K562 (cell line): Measurements from ENCODE around the gene RALGPS1. TPM values are rescaled to one million over a fixed set of nuclear protein-coding genes. Genes with fewer than 3 reads are reported as not detected.

Experiments used
- ESRRB ChIP-seq: fragments of 250-450 bp; sonication (Bioruptor Pico); IDR thresholded peaks from 2 replicates; pipeline ENCODE4 v1.5.0; 2020; ENCODE audit warnings: mild to moderate bottlenecking, moderate library complexity, borderline replicate concordance
- FOXA3 ChIP-seq, 2 experiments: fragments of 450-650 bp in 1 of 2; sonication (generic) in 1 of 2; formaldehyde crosslinking; IDR thresholded peaks in 1 of 2; conservative IDR thresholded peaks in 1 of 2; 2 replicates each; pipeline versions ENCODE4 v1.4.0 to v1.8.0; 2020 to 2022; ENCODE audit warnings: mild to moderate bottlenecking in 2 of 2, missing genetic modification reagents in 1 of 2
- HDAC2 ChIP-seq: fragments of 450-650 bp; IDR thresholded peaks from 2 replicates; pipeline ENCODE4 v1.6.1; 2016; ENCODE audit warnings: mild to moderate bottlenecking
- KLF16 ChIP-seq: IDR thresholded peaks from 2 replicates; pipeline ENCODE4 v1.6.1; 2016; ENCODE audit warnings: antibody characterized with exemption
- MYC ChIP-seq, 2 experiments: fragments of 250-450 bp in 1 of 2; sonication (Bioruptor Pico) in 1 of 2; IDR thresholded peaks; 2 replicates each; pipeline versions ENCODE4 v1.5.1 to v1.6.1; 2012 to 2021; ENCODE audit warnings: low read depth in 2 of 2, borderline replicate concordance in 1 of 2, improper control_type of control experiment in 1 of 2, low read length in 1 of 2, mild to moderate bottlenecking in 1 of 2, moderate library complexity in 1 of 2
- RAD51 ChIP-seq: fragments of 450-650 bp; IDR thresholded peaks from 2 replicates; pipeline ENCODE4 v1.7.1; 2016; ENCODE audit warnings: low read depth, mild to moderate bottlenecking, borderline replicate concordance
- RNF2 ChIP-seq: sonication (generic); IDR thresholded peaks from 2 replicates; pipeline ENCODE4 v1.6.1; 2016
- polyA plus RNA-seq, 8 experiments: library from polyadenylated mRNA; depleted of rRNA in 4 of 8; stranded (reverse) in 5 of 8; unstranded in 3 of 8; fragments of >200 nt; fragmentation: Nextera tagmentation in 2 of 8; fragmentation: Illumina TruSeq in 1 of 8; extraction: Ambion mirVana in 2 of 8; extraction: Trizol in 1 of 8; gene quantifications; 2 replicates each; pipeline versions ENCODE4 v1.2.1 to v1.2.3, GENCODE V29; 2011 to 2014; ENCODE audit warnings: inconsistent platforms in 1 of 8, missing spikeins in 1 of 8
- total RNA-seq, 7 experiments: library from RNA; depleted of rRNA in 6 of 7; stranded (reverse); fragments of >200 nt in 6 of 7; fragmentation: Illumina TruSeq in 2 of 7; extraction: Trizol in 2 of 7; gene quantifications; 2 replicates each; pipeline versions ENCODE4 v1.2.1 to v1.2.3, GENCODE V29; 2011 to 2021; ENCODE audit warnings: low replicate concordance in 1 of 7
- TF ChIP-seq, protein P1 (sequence below), 2 experiments: fragments of 450-650 bp in 1 of 2; IDR thresholded peaks; 2 replicates each; pipeline ENCODE4 v1.6.1; 2011 to 2017; ENCODE audit warnings: low read depth in 2 of 2, antibody characterized with exemption in 1 of 2, borderline replicate concordance in 1 of 2, low read length in 1 of 2, mild to moderate bottlenecking in 1 of 2, mixed read lengths in 1 of 2; ENCODE audit not compliant: control insufficient read depth in 1 of 2

The RALGPS1 gene
- total and polyA plus RNA-seq, 9 of the 15 experiments (the other 6 are each of a cell fraction or from before 2014, with no cell fraction given) = 0.04 to 2.6 (median 1.5) TPM

DNA sequence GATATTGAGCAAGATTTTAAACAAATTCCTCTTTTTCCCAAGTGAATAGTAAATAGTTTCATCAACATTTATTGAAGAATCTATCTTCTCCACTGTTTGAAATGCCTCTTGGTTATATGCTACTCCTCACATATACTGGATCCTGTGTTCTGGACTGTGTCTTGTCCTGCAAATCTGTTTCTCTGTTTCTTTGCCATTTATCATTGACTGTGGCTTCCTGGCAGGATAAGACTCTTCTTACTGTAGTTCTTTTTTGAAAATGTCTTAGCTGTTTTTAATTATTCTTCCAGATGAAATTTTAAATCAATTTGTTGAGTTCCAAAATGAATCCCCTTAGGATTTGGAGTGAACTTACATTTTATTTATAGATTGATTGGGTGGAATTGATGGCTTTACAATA is 27.8 kb downstream of the RALGPS1 start (continued):
- TF ChIP-seq ESRRB = no peak
- no peak for TF ChIP-seq FOXA3 (CRISPR knock-in tag; conservative IDR thresholded peaks at IDR 0.05 in 1 of 2, IDR thresholded peaks at IDR 0.05 in 1 of 2)
- no peak for TF ChIP-seq HDAC2
- TF ChIP-seq, protein P1, sequence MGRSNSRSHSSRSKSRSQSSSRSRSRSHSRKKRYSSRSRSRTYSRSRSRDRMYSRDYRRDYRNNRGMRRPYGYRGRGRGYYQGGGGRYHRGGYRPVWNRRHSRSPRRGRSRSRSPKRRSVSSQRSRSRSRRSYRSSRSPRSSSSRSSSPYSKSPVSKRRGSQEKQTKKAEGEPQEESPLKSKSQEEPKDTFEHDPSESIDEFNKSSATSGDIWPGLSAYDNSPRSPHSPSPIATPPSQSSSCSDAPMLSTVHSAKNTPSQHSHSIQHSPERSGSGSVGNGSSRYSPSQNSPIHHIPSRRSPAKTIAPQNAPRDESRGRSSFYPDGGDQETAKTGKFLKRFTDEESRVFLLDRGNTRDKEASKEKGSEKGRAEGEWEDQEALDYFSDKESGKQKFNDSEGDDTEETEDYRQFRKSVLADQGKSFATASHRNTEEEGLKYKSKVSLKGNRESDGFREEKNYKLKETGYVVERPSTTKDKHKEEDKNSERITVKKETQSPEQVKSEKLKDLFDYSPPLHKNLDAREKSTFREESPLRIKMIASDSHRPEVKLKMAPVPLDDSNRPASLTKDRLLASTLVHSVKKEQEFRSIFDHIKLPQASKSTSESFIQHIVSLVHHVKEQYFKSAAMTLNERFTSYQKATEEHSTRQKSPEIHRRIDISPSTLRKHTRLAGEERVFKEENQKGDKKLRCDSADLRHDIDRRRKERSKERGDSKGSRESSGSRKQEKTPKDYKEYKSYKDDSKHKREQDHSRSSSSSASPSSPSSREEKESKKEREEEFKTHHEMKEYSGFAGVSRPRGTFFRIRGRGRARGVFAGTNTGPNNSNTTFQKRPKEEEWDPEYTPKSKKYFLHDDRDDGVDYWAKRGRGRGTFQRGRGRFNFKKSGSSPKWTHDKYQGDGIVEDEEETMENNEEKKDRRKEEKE (IDR thresholded peaks at IDR 0.05; ENCODE audit: borderline replicate concordance in 1 of 2, control insufficient read depth in 1 of 2, low read depth in 2 of 2, low read length in 1 of 2) = no peak
- TF ChIP-seq RAD51 = no peak
- no peak for TF ChIP-seq MYC (IDR thresholded peaks at IDR 0.05; ENCODE audit: low read depth, low read length)
- no peak for TF ChIP-seq MYC (CRISPR knock-in tag; IDR thresholded peaks at IDR 0.05; ENCODE audit: borderline replicate concordance, low read depth)
- no peak for TF ChIP-seq KLF16
- no peak for TF ChIP-seq RNF2
